ENCODE data around the gene HMGCS2.

Gene HMGCS2

GRCh38 chr1:119783354-119784185 is 14.9 kb upstream of the HMGCS2 start:
- H3K4me3 ChIP-seq (ENCODE audit: control insufficient read depth, low read depth, low read length), result no peak overlapping the region
- peak; percentile 60 for DNase-seq (ENCODE audit: low read depth)
- no peak for TF ChIP-seq CTCF (conservative IDR thresholded peaks at IDR 0.05; ENCODE audit: control insufficient read depth, insufficient read depth, low read depth, low read length)

GRCh38 chr1:119782631-119783325 is 14.1 kb upstream of the HMGCS2 start:
- no peak for TF ChIP-seq CTCF (conservative IDR thresholded peaks at IDR 0.05; ENCODE audit: control insufficient read depth, insufficient read depth, low read depth, low read length)

GRCh38 chr1:119781434-119782210 is 12.9 kb upstream of the HMGCS2 start:
- TF ChIP-seq CTCF (conservative IDR thresholded peaks at IDR 0.05; ENCODE audit: control insufficient read depth, insufficient read depth, low read depth, low read length), result no peak
- no peak for DNase-seq (ENCODE audit: low read depth)

More at GRCh38 chr1:119782631-119783325, 14.1 kb upstream of the HMGCS2 start:
- H3K4me3 ChIP-seq (ENCODE audit: control insufficient read depth, low read depth, low read length), result no peak overlapping the region
- no peak for DNase-seq (ENCODE audit: low read depth)

GRCh38 chr1:119779869-119780356 is 11.2 kb upstream of the HMGCS2 start:
- TF ChIP-seq CTCF (conservative IDR thresholded peaks at IDR 0.05; ENCODE audit: control insufficient read depth, insufficient read depth, low read depth, low read length), result no peak
- H3K4me3 ChIP-seq (ENCODE audit: control insufficient read depth, low read depth, low read length), result no peak overlapping the region
- DNase-seq (ENCODE audit: low read depth), result peak; percentile 67

More at GRCh38 chr1:119781434-119782210, 12.9 kb upstream of the HMGCS2 start:
- H3K4me3 ChIP-seq (ENCODE audit: control insufficient read depth, low read depth, low read length), result no peak overlapping the region

- TF ChIP-seq CTCF (conservative IDR thresholded peaks at IDR 0.05; ENCODE audit: control insufficient read depth, insufficient read depth, low read depth, low read length), result no peak
- DNase-seq (ENCODE audit: low read depth), result no peak
- no peak overlapping the region for H3K4me3 ChIP-seq (ENCODE audit: control insufficient read depth, low read depth, low read length)
These were observed 10.3 kb upstream of the HMGCS2 start for GRCh38 chr1:119778886-119779560.

- H3K4me3 ChIP-seq (ENCODE audit: control insufficient read depth, low read depth, low read length), result no peak overlapping the region
- TF ChIP-seq CTCF (conservative IDR thresholded peaks at IDR 0.05; ENCODE audit: control insufficient read depth, insufficient read depth, low read depth, low read length), result no peak
- DNase-seq (ENCODE audit: low read depth), result no peak
These were observed 9.7 kb upstream of the HMGCS2 start for GRCh38 chr1:119778359-119778758.
